Panc1 (cell line): ENCODE results near the gene LRRC4. TPM values are rescaled to one million over a fixed set of nuclear protein-coding genes. Genes with fewer than 3 reads are reported as not detected.

Source experiments
- ATAC-seq: fragments of 200-7000 bp; cut with Tn5 transposase; 2 replicates; pipeline ENCODE4 v1.9.1; 2020; ENCODE audit warnings: mild to moderate bottlenecking, moderate library complexity
- BruUV-seq: library from RNA; stranded (reverse); fragments of 400-500 nt; replicated peaks from 2 replicates; lab custom pipeline; 2021; lab: Mats Ljungman, UMichigan
- CTCF ChIA-PET: fragments of 300-600 bp; sonication (Branson Sonifier 250); formaldehyde crosslinking; loops from one replicate; lab custom pipeline; 2022; ENCODE audit warnings: antibody characterized with exemption; lab: Charles Lee
- POLR2A ChIA-PET: fragments of 300-600 bp; sonication (Branson Sonifier 250); formaldehyde crosslinking; loops from one replicate; lab custom pipeline; 2022; ENCODE audit warnings: antibody characterized with exemption; lab: Charles Lee
- DNase-seq: peaks from one replicate; pipeline ENCODE4 v3.0.0-alpha.2; 2010; ENCODE audit warnings: low read depth, low spot score
- H3K27ac ChIP-seq: 2 replicates; pipeline ENCODE4 v1.5.1; 2011; ENCODE audit warnings: mild to moderate bottlenecking, low read length, inconsistent platforms
- H3K27me3 ChIP-seq: fragments of 200-500 bp; sonication (Bioruptor generic); 2 replicates; pipeline ENCODE4 v1.6.0; 2014; ENCODE audit warnings: low read length, inconsistent platforms; ENCODE audit not compliant: control insufficient read depth, insufficient read depth
- H3K36me3 ChIP-seq: fragments of 200-500 bp; sonication (Bioruptor generic); 2 replicates; pipeline ENCODE4 v1.5.1; 2014; ENCODE audit warnings: inconsistent platforms, mild to moderate bottlenecking, low read length, moderate library complexity; ENCODE audit not compliant: control insufficient read depth, insufficient read depth
- H3K4me1 ChIP-seq: 2 replicates; pipeline ENCODE4 v1.5.1; 2011; ENCODE audit warnings: inconsistent platforms, mild to moderate bottlenecking, low read length, moderate library complexity; ENCODE audit not compliant: control insufficient read depth, insufficient read depth
- H3K4me3 ChIP-seq, 2 experiments: 2 replicates each; pipeline ENCODE4 v1.5.1; 2011 to 2012; ENCODE audit warnings: low read depth in 2 of 2, low read length in 2 of 2, mild to moderate bottlenecking in 2 of 2, inconsistent platforms in 1 of 2, moderate library complexity in 1 of 2
- H3K9me3 ChIP-seq: fragments of 200-500 bp; sonication (Bioruptor generic); 2 replicates; pipeline ENCODE4 v1.5.1; 2014; ENCODE audit warnings: low read depth, mild to moderate bottlenecking, inconsistent platforms, low read length, moderate library complexity; ENCODE audit not compliant: control insufficient read depth, insufficient read depth
- CTCF ChIP-seq: fragments of 450-650 bp; IDR thresholded peaks from 2 replicates; pipeline ENCODE4 v1.5.1; 2017; ENCODE audit warnings: mild to moderate bottlenecking
- POLR2AphosphoS5 ChIP-seq: IDR thresholded peaks from 2 replicates; pipeline ENCODE4 v1.6.1; 2012; ENCODE audit warnings: mild to moderate bottlenecking, low read depth, low read length, moderate library complexity
- REST ChIP-seq, 2 experiments: IDR thresholded peaks; 2 replicates each; pipeline ENCODE4 v1.6.1; 2011 to 2012; ENCODE audit warnings: low read depth in 2 of 2, control low read depth in 1 of 2, low read length in 1 of 2, mild to moderate bottlenecking in 1 of 2, moderate library complexity in 1 of 2; ENCODE audit not compliant: insufficient read depth in 1 of 2
- SIN3A ChIP-seq: IDR thresholded peaks from 2 replicates; pipeline ENCODE4 v1.6.1; 2012; ENCODE audit warnings: low read depth, mild to moderate bottlenecking, low read length, moderate library complexity, borderline replicate concordance; ENCODE audit not compliant: insufficient read depth
- TCF7L2 ChIP-seq: IDR thresholded peaks from 2 replicates; pipeline ENCODE4 v1.6.1; 2011; ENCODE audit warnings: mild to moderate bottlenecking, low read depth, low read length, inconsistent platforms
- in situ Hi-C: cut with HindIII; loops from 2 replicates; pipeline ENCODE4 v1.10.0; 2016; ENCODE audit warnings: low sequenced_read_pairs, low pct_unique_long_range_greater_than_20kb
- intact Hi-C: fragments of 100-400 bp; cut with micrococcal nuclease; formaldehyde crosslinking; loops from one replicate; pipeline ENCODE4 v1.10.0; 2022; ENCODE audit not compliant: unreplicated experiment
- total RNA-seq: library from RNA; stranded (reverse); gene quantifications from one replicate; pipeline ENCODE4 v1.2.1, GENCODE V29; 2021; ENCODE audit not compliant: unreplicated experiment

LRRC4 gene
- total RNA-seq, 1 experiment from 2014 or later, result not detected

GRCh38 chr7:128029405-128029995, 1.7 kb downstream of the LRRC4 start:
- BruUV-seq, result no TSS peak
- ChIA-PET CTCF (no interaction called here), POLR2A (interaction anchor here (0.6 kb wide), 1 partner anchor 96 kb away, joined by 3 read pairs; no protein-coding TSS in a partner anchor)
- no peaks in the 10 kb centered on the region for H3K36me3 ChIP-seq
- DNase-seq (no peak), ATAC-seq (no peak)
- no peaks in the 10 kb centered on the region for H3K4me1 ChIP-seq
- no peak overlapping the region for H3K27ac ChIP-seq
- no peaks in the 10 kb centered on the region for H3K9me3 ChIP-seq
- TF ChIP-seq SIN3A (no peak), POLR2AphosphoS5 (no peak), TCF7L2 (no peak), CTCF (no peak), REST (IDR thresholded peaks at IDR 0.05; ENCODE audit: insufficient read depth in 1 of 2, low read depth in 2 of 2, low read length in 1 of 2) (no peak)
- intact Hi-C loops, result no loop called here
- H3K4me3 ChIP-seq, result no peak overlapping the region
- in situ Hi-C loops, result no loop called here
- no peaks in the 10 kb centered on the region for H3K27me3 ChIP-seq

- Histone ChIP-seq H3K36me3 (no peaks in the 10 kb centered on the region), H3K27ac (no peak overlapping the region), H3K4me3 (no peak overlapping the region), H3K4me1 (no peaks in the 10 kb centered on the region), H3K9me3 (no peaks in the 10 kb centered on the region), H3K27me3 (no peaks in the 10 kb centered on the region)
- no TSS peak for BruUV-seq
- CTCF ChIA-PET, result no interaction called here
- in situ Hi-C loops, result no loop called here
- no peak for ATAC-seq
- DNase-seq, result no peak
- TF ChIP-seq SIN3A, result no peak
- TF ChIP-seq TCF7L2, result no peak
- TF ChIP-seq CTCF, result no peak
- TF ChIP-seq REST (IDR thresholded peaks at IDR 0.05; ENCODE audit: insufficient read depth in 1 of 2, low read depth in 2 of 2, low read length in 1 of 2), result no peak
- no peak for TF ChIP-seq POLR2AphosphoS5
- POLR2A ChIA-PET, result no interaction called here
- intact Hi-C loops, result no loop called here
Measured at GRCh38 chr7:128027485-128027980, 3.7 kb downstream of the LRRC4 start.
